Muscle of leg (tissue), 11 donors: Measurements from ENCODE around the gene ALX3. TPM values are rescaled to one million over a fixed set of nuclear protein-coding genes. Genes with fewer than 3 reads are reported as not detected.

Experiments used
- DNase-seq: peaks from one replicate; pipeline ENCODE4 v3.0.0; 2013
- H3K27ac ChIP-seq: one replicate; pipeline ENCODE4 v1.5.1; 2013; ENCODE audit warnings: mild to moderate bottlenecking, low read length, control low read depth
- H3K27me3 ChIP-seq: one replicate; pipeline ENCODE4 v1.6.1; 2013; ENCODE audit warnings: low read length; ENCODE audit not compliant: control insufficient read depth, insufficient read depth
- H3K36me3 ChIP-seq: one replicate; pipeline ENCODE4 v1.6.1; 2013; ENCODE audit warnings: low read length; ENCODE audit not compliant: control insufficient read depth, insufficient read depth
- H3K4me1 ChIP-seq: one replicate; pipeline ENCODE4 v1.6.1; 2013; ENCODE audit warnings: low read length; ENCODE audit not compliant: control insufficient read depth, insufficient read depth
- H3K4me3 ChIP-seq: one replicate; pipeline ENCODE4 v1.5.1; 2013; ENCODE audit warnings: low read length, control low read depth
- H3K9me3 ChIP-seq: replicated peaks from 2 replicates; pipeline ENCODE4 v1.6.1; 2013; ENCODE audit warnings: low read depth, low read length; ENCODE audit not compliant: control insufficient read depth
- WGBS: methylation state at CpG from one replicate; pipeline ENCODE4 v1.1.5; 2013; ENCODE audit warnings: missing lambda C conversion rate; ENCODE audit not compliant: insufficient coverage; 5-methylcytosine and 5-hydroxymethylcytosine counted together
- polyA plus RNA-seq, 8 donors: library from polyadenylated mRNA; unstranded; fragments of 120-200 nt; gene quantifications; one replicate each; pipeline versions ENCODE4 v1.2.1 to v1.2.3, GENCODE V29; 2013; ENCODE audit warnings: inconsistent platforms in 1 of 8, low replicate concordance in 1 of 8; ENCODE audit not compliant: insufficient read length in 8 of 8, insufficient read depth in 1 of 8
- total RNA-seq: library from RNA; stranded (reverse); fragments of 120-200 nt; gene quantifications from one replicate; pipeline ENCODE4 v1.2.4, GENCODE V29; 2013

Gene ALX3
- total and polyA plus RNA-seq, 9 donors = not detected

GRCh38 chr1:110047463-110047862 is 23.0 kb downstream of the ALX3 start:
- peaks cover 91% of the 10 kb centered on the region for H3K36me3 ChIP-seq
- no peaks in the 10 kb centered on the region for H3K9me3 ChIP-seq
- no peak overlapping the region for H3K4me3 ChIP-seq
- H3K27me3 ChIP-seq = no peaks in the 10 kb centered on the region
- DNase-seq = no peak
- peaks cover 5% of the 10 kb centered on the region for H3K4me1 ChIP-seq
- WGBS = no CpG with 5 or more reads among the region's 3 CpGs
- H3K27ac ChIP-seq = no peak overlapping the region

DNA sequence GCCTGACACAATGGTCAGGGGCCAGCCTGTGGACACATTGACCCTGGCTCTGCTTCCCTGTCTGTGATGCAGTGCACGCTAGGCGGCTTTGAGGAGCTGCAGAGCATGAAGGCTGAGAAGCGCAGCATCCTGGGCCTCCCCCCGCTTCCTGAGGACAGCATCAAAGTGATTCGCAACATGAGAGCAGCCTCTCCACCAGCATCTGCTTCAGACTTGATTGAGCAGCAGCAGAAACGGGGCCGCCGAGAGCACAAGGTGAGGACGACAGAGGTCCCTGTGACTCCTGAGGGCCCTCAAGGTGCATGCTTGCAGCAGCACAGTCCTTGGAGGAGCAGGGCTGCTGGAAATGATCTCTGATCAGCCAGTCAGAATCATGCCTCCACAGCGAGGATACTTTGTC is 27.5 kb downstream of the ALX3 start:
- no peaks in the 10 kb centered on the region for H3K9me3 ChIP-seq
- WGBS = 95% methylated on average over 10 of the region's 10 CpGs
- H3K27me3 ChIP-seq = no peaks in the 10 kb centered on the region
- peaks cover 94% of the 10 kb centered on the region for H3K36me3 ChIP-seq
- no peaks in the 10 kb centered on the region for H3K4me1 ChIP-seq
- no peak for DNase-seq
- no peak overlapping the region for H3K27ac ChIP-seq
- H3K4me3 ChIP-seq = no peak overlapping the region

DNA sequence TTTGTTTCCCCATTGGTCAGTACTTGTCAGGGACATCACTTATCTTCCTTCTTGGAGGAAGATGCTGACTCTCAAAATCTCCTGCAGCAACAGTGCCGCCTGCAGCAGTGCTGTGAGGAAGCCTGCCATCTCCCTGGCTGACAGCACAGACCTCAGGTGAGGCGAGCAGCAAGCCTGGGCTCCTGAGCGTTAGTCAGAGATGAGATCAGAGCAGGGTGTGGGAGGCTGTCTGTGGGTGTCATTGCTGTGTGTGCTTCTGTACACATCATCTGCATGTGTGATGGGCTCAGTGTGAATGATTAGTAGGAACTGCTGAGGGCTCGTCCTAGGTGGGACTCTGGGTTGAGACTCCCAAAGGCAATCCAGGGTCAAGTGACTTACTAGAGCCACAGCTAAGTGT is 29.9 kb downstream of the ALX3 start:
- peaks cover 5% of the 10 kb centered on the region for H3K4me1 ChIP-seq
- 83% methylated on average over 2 of the region's 4 CpGs for WGBS
- DNase-seq = no peak
- H3K36me3 ChIP-seq = peaks cover 71% of the 10 kb centered on the region
- no peaks in the 10 kb centered on the region for H3K9me3 ChIP-seq
- H3K4me3 ChIP-seq = no peak overlapping the region
- H3K27me3 ChIP-seq = no peaks in the 10 kb centered on the region
- no peak overlapping the region for H3K27ac ChIP-seq

DNA sequence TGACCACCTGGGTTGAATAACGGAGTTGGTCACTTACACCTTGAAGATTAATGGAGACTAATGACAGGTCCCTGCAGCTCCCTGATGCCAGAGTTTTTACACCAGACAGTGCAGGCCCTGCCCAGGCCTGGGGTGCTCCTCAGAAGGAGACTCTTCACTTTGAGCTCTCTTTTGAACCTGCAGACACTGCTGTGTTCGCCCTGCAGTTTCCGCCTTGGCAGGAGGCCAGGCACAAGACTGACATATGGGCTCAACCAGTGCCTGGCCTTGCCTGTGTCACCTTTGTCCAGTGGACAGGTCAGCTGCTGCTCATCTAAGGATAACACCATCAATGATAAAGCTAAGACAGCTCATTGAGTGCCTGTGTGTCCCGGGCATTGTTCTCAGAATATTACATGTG is 30.8 kb downstream of the ALX3 start:
- H3K36me3 ChIP-seq = peaks cover 62% of the 10 kb centered on the region
- no peaks in the 10 kb centered on the region for H3K27me3 ChIP-seq
- no peak overlapping the region for H3K27ac ChIP-seq
- no peak overlapping the region for H3K4me3 ChIP-seq
- DNase-seq = no peak
- WGBS = 89% methylated on average over 3 of the region's 4 CpGs
- H3K4me1 ChIP-seq = peaks cover 8% of the 10 kb centered on the region
- no peaks in the 10 kb centered on the region for H3K9me3 ChIP-seq

- WGBS = 98% methylated on average over 5 of the region's 5 CpGs
- no peak overlapping the region for H3K4me3 ChIP-seq
- H3K27ac ChIP-seq = no peak overlapping the region
- peaks cover 51% of the 10 kb centered on the region for H3K36me3 ChIP-seq
- H3K9me3 ChIP-seq = no peaks in the 10 kb centered on the region
- H3K4me1 ChIP-seq = peaks cover 8% of the 10 kb centered on the region
- no peaks in the 10 kb centered on the region for H3K27me3 ChIP-seq
- DNase-seq = no peak
Observed at GRCh38 chr1:110038271-110038670, 32.2 kb downstream of the ALX3 start.

DNA sequence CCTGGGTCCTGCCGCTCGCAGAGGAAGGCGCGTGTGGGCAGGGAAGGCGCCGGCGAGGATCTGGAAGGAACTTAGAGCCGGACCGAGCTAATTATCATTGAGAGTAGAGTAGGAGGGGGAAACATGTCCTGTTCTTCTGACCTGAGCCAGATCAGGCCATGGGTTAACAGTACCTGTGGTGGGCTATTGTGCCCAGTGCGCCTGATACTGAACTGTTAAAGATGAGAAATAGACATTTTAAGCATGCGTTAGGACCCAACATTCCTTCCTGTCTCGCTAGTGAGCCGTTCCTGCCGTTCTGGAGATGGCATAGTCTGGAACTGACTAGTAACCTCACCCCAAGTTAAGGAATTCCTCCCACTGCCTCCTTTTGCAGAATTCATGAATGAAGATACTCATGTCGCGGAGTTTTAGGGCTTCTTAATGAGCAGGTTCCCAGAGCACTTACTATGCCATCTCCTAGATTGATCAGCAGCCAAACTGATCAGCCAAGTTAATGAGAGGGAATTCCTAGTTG is 35.2 kb downstream of the ALX3 start:
- no peak for DNase-seq
- WGBS = 0% methylated on average over 13 of the region's 16 CpGs
- Histone ChIP-seq H3K4me1 (peaks cover 8% of the 10 kb centered on the region), H3K4me3 (peak overlapping the region; percentile 76), H3K36me3 (peaks cover 23% of the 10 kb centered on the region), H3K27me3 (no peaks in the 10 kb centered on the region), H3K27ac (peak overlapping the region; percentile 66), H3K9me3 (no peaks in the 10 kb centered on the region)

GRCh38 chr1:110034451-110035235 is 35.8 kb downstream of the ALX3 start, which contains the start of gene STRIP1:
Gene STRIP1 (plus strand): TSS chr1:110034624. CDS start chr1:110034638, 14 bp downstream.
- under 1% methylated on average over 62 of the region's 66 CpGs for WGBS
- Histone ChIP-seq H3K9me3 (no peaks in the 10 kb centered on the region), H3K27ac (peak within 1 kb of the TSS; percentile 80), H3K4me1 (peaks cover 8% of the 10 kb centered on the region), H3K27me3 (no peaks in the 10 kb centered on the region), H3K4me3 (peak within 1 kb of the TSS; percentile 76), H3K36me3 (peaks cover 16% of the 10 kb centered on the region)
- peak; percentile 99 for DNase-seq

DNA sequence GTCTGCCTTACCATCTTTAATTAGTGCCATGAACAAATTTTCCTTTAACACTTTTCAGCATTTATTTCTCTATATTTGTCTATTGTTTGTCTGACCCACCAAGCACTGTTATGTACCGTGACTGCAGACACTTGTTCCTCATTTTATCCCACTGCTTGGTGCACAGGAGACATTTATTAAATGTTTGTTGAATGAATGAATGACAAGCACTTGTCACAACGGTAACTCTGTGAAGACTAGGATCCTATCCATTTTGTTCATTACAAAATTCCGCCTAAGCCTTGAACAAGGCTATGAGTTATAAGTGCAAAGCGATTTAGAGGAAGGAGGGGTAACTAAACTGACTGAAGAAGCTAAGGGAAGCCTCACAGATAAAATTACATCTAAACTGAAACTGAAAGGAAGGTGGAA is 36.4 kb downstream of the ALX3 start:
- Histone ChIP-seq H3K4me1 (peaks cover 8% of the 10 kb centered on the region), H3K4me3 (peak overlapping the region; percentile 76), H3K27ac (peak overlapping the region; percentile 80), H3K36me3 (peaks cover 10% of the 10 kb centered on the region), H3K27me3 (no peaks in the 10 kb centered on the region), H3K9me3 (no peaks in the 10 kb centered on the region)
- no peak for DNase-seq
- WGBS = no CpG with 5 or more reads among the region's 4 CpGs

GRCh38 chr1:110033421-110033820 is 37.1 kb downstream of the ALX3 start:
- whole genome bisulfite sequencing = 93% methylated on average over 3 of the region's 5 CpGs
- H3K27ac ChIP-seq = no peak overlapping the region
- no peaks in the 10 kb centered on the region for H3K27me3 ChIP-seq

GRCh38 chr1:110032327-110032726 is 38.1 kb downstream of the ALX3 start:
- no peaks in the 10 kb centered on the region for H3K27me3 ChIP-seq
- 91% methylated on average over 1 of the region's 2 CpGs for WGBS
- peaks cover 8% of the 10 kb centered on the region for H3K4me1 ChIP-seq
- no peaks in the 10 kb centered on the region for H3K36me3 ChIP-seq
- no peak overlapping the region for H3K27ac ChIP-seq
- H3K9me3 ChIP-seq = no peaks in the 10 kb centered on the region
- DNase-seq = no peak
- H3K4me3 ChIP-seq = no peak overlapping the region

More at GRCh38 chr1:110033421-110033820, 37.1 kb downstream of the ALX3 start:
- no peak overlapping the region for H3K4me3 ChIP-seq
- H3K9me3 ChIP-seq = no peaks in the 10 kb centered on the region
- DNase-seq = no peak
- peaks cover 8% of the 10 kb centered on the region for H3K4me1 ChIP-seq
- peaks cover 4% of the 10 kb centered on the region for H3K36me3 ChIP-seq
